ENCODE measurements around the gene SDK1. TPM values are rescaled to one million over a fixed set of nuclear protein-coding genes. Genes with fewer than 3 reads are reported as not detected.

The SDK1 gene
- total RNA-seq, 1 donor: 0.43 TPM

DNA sequence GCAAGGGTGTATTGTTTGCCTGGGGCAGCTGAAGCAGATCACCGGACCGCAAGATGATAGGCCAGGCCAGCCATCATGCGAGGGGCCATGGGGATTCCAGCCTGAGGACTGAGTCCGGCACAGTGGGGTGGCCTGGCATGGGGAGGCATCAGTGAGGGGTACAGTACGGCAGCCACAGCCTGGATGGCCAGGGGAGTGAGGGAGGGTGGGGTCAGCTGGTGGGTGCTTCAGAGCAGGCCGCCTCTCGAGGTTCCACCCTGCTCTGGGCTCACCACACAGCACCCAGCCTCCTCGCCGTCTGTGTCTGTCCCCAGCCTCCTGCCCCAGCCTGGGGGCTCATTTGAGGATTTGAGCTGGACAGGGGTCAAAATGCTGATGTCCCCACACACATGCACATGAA lies 872.6 kb downstream of the SDK1 start:
- TF ChIP-seq, protein P1, sequence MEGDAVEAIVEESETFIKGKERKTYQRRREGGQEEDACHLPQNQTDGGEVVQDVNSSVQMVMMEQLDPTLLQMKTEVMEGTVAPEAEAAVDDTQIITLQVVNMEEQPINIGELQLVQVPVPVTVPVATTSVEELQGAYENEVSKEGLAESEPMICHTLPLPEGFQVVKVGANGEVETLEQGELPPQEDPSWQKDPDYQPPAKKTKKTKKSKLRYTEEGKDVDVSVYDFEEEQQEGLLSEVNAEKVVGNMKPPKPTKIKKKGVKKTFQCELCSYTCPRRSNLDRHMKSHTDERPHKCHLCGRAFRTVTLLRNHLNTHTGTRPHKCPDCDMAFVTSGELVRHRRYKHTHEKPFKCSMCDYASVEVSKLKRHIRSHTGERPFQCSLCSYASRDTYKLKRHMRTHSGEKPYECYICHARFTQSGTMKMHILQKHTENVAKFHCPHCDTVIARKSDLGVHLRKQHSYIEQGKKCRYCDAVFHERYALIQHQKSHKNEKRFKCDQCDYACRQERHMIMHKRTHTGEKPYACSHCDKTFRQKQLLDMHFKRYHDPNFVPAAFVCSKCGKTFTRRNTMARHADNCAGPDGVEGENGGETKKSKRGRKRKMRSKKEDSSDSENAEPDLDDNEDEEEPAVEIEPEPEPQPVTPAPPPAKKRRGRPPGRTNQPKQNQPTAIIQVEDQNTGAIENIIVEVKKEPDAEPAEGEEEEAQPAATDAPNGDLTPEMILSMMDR (IDR thresholded peaks at IDR 0.05; ENCODE audit: insufficient read depth, low read depth, low read length): no peak
- H3K4me3 ChIP-seq (ENCODE audit: low read depth, low read length): no peak overlapping the region
- no peak for DNase-seq (ENCODE audit: low read depth)

DNA sequence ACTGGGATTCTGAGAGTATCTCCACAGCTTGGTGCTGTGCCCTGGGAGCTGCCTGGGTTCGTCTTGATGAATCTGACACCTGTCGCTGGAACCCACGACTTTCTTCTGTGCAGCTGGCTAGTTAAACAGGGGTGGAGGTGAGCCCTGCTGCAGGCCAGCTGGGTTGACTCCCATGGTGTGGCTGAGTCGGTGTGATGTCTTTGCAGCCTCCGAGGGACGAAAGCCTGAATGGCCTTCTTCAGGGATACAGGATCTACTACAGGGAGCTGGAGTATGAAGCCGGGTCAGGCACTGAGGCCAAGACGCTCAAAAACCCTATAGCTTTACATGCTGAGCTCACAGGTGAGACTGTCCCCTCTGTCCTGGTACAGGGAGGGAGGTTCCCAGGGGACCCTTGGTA lies 873.0 kb downstream of the SDK1 start:
- no peak overlapping the region for H3K4me3 ChIP-seq (ENCODE audit: low read depth, low read length)
- TF ChIP-seq, protein P1 (IDR thresholded peaks at IDR 0.05; ENCODE audit: insufficient read depth, low read depth, low read length): no peak
- DNase-seq (ENCODE audit: low read depth): no peak

DNA sequence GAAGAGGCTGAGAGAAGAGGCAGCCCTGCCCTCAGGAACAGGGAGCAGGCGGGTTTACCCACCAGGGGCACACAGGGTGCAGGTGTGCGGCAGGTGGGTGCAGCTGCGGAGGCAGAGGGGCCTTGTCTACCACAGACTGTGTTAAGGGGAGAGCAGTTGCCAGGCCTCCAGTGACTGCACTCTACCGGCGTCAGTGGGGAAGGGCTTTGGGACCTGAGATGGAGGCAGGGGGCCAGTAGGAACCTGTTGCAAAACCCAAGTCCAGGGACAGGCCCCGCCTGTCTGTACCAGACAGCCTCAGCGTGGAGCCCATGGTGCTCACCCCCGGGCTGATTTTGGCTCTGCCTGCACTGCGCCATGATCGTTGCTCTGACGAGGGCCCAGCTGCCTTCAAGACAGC lies 873.4 kb downstream of the SDK1 start:
- H3K4me3 ChIP-seq (ENCODE audit: low read depth, low read length): no peak overlapping the region
- no peak for DNase-seq (ENCODE audit: low read depth)
- TF ChIP-seq, protein P1 (IDR thresholded peaks at IDR 0.05; ENCODE audit: insufficient read depth, low read depth, low read length): no peak

DNA sequence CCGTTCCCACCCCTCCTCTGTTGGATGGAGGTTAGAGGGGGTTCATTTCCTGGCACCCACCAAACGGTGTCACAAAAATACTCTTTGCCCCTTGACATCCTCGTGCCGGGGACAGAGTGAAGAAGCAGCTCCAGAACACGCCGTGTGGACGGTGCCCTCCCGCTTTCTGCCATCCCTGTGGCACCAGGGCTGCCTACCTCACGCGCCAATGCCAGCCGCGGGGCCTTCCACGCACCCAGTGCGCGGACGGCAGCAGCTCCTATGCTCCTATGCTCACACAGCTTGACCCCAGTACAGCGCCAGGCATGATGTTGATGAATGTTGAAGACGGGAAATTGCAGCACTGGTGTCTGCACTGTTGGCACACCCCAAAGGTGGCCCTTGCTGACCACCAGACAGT lies 873.8 kb downstream of the SDK1 start:
- H3K4me3 ChIP-seq (ENCODE audit: low read depth, low read length): no peak overlapping the region
- TF ChIP-seq, protein P1 (IDR thresholded peaks at IDR 0.05; ENCODE audit: insufficient read depth, low read depth, low read length): no peak
- DNase-seq (ENCODE audit: low read depth): no peak

DNA sequence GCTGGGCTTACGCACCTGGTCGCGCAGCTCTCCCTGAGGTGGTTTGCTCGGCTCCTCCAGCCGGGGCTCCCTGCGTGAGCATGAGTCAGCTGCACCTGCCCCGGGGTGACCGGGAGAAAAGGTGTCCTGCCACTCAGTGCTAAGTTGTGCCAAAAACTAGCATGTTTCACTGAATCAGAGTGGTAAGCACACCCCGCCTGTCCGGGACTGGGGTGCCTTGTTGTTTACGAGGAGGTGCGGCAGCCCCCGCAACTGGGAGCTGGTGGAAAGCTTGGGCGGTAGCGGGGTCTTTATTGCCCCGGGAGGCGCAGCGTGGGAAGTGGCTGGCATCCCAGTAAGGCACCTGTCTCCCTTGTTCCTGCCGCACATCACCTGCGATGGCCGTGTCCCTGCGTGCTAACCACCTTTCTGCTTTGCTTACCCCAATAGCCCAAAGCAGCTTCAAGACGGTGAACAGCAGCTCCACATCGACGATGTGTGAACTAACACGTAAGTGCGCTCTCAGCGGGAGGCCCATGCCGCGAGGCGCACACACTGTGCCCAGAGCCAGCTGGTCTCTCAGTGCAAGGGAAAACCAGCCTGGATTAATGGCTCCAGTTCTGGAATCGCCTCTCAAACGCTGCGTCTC lies 874.4 kb downstream of the SDK1 start:
- H3K4me3 ChIP-seq (ENCODE audit: low read depth, low read length): no peak overlapping the region
- TF ChIP-seq, protein P1 (IDR thresholded peaks at IDR 0.05; ENCODE audit: insufficient read depth, low read depth, low read length): no peak
- no peak for DNase-seq (ENCODE audit: low read depth)

DNA sequence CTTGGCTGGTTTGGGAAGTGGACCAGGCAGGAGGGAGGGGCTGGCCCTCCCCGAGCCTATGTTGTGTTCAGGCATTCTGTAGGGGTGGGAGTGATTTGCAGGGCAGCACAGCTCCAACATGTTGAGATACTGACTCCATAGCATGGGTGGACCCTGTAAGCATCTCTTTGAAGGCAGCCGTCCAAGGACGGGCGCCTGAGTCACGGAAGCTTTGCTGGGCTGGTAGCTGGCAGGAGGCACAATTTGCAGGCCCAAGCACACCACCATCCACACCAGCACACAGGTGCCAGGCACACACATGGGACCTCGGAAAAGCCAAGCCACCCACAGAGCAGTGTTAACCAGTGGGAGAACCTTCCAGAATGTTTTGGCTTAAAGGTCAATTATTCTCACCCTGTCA lies 875.9 kb downstream of the SDK1 start:
- DNase-seq (ENCODE audit: low read depth): no peak
- TF ChIP-seq, protein P1 (IDR thresholded peaks at IDR 0.05; ENCODE audit: insufficient read depth, low read depth, low read length): no peak
- no peak overlapping the region for H3K4me3 ChIP-seq (ENCODE audit: low read depth, low read length)

DNA sequence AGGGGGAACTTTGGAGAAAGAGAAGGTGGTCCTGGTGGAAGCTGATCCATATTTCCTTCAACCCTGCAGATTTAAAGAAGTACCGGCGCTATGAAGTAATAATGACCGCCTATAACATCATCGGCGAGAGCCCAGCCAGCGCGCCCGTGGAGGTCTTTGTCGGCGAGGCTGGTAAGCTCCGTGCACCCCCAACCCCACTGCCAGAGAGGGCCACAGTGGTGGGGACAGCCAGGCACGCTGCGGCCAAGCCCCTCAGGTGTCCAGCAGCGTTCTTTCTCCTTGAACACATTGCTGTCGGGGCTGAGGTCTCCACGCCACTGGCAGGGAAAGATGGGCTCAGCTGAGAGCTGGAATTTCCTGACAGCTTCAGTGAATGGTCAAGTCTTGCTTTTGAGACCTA lies 877.4 kb downstream of the SDK1 start:
- TF ChIP-seq, protein P1 (IDR thresholded peaks at IDR 0.05; ENCODE audit: insufficient read depth, low read depth, low read length): no peak
- no peak overlapping the region for H3K4me3 ChIP-seq (ENCODE audit: low read depth, low read length)
- DNase-seq (ENCODE audit: low read depth): no peak
